ENCODE data around the gene DDAH2. TPM values are rescaled to one million over a fixed set of nuclear protein-coding genes. Genes with fewer than 3 reads are reported as not detected.

DDAH2 gene
- 75.1 and 90.7 TPM in 2 replicates for total RNA-seq (2014; rRNA removed; shearing (Covaris generic))

GRCh38 chr6:31728767-31729514, at the start of gene DDAH2:
DDAH2 (minus strand) TSS chr6:31729299; CDS start chr6:31729161, 138 bp downstream.
- DNase-seq (ENCODE audit: low read depth) = no peak

GRCh38 chr6:31778193-31778592, 49.1 kb upstream of the DDAH2 start:
- DNase-seq (ENCODE audit: low read depth) = no peak

- DNase-seq (ENCODE audit: low read depth) = no peak
Observed at GRCh38 chr6:31777667-31778050, 48.6 kb upstream of the DDAH2 start.

- peak; percentile 95 for DNase-seq (ENCODE audit: low read depth)
Observed at GRCh38 chr6:31776989-31777666, 48.0 kb upstream of the DDAH2 start, which contains the start of gene VWA7. VWA7 (minus strand) TSS chr6:31777328; CDS start chr6:31776779, 549 bp downstream.

GRCh38 chr6:31776485-31776988, 47.4 kb upstream of the DDAH2 start:
- DNase-seq (ENCODE audit: low read depth) = no peak

- no peak for DNase-seq (ENCODE audit: low read depth)
Observed at GRCh38 chr6:31775633-31776484, 46.8 kb upstream of the DDAH2 start.

- DNase-seq (ENCODE audit: low read depth) = no peak
Observed at GRCh38 chr6:31775184-31775583, 46.1 kb upstream of the DDAH2 start.

- peak; percentile 67 for DNase-seq (ENCODE audit: low read depth)
Observed at GRCh38 chr6:31771992-31772358, 42.9 kb upstream of the DDAH2 start.

GRCh38 chr6:31770860-31771259, 41.8 kb upstream of the DDAH2 start:
- DNase-seq (ENCODE audit: low read depth) = no peak

- peak; percentile 70 for DNase-seq (ENCODE audit: low read depth)
Observed at GRCh38 chr6:31769684-31770371, 40.7 kb upstream of the DDAH2 start.

GRCh38 chr6:31768363-31769257, 39.5 kb upstream of the DDAH2 start:
- no peak for DNase-seq (ENCODE audit: low read depth)

GRCh38 chr6:31767096-31767645, 38.1 kb upstream of the DDAH2 start:
- no peak for DNase-seq (ENCODE audit: low read depth)

GRCh38 chr6:31765910-31766794, 37.1 kb upstream of the DDAH2 start:
- no peak for DNase-seq (ENCODE audit: low read depth)

GRCh38 chr6:31765559-31765909, 36.4 kb upstream of the DDAH2 start:
- no peak for DNase-seq (ENCODE audit: low read depth)

GRCh38 chr6:31764198-31764597, 35.1 kb upstream of the DDAH2 start:
- no peak for DNase-seq (ENCODE audit: low read depth)

- peak; percentile 71 for DNase-seq (ENCODE audit: low read depth)
Observed at GRCh38 chr6:31763619-31763940, 34.5 kb upstream of the DDAH2 start.

- no peak for DNase-seq (ENCODE audit: low read depth)
Observed at GRCh38 chr6:31762878-31763618, 33.9 kb upstream of the DDAH2 start.

- DNase-seq (ENCODE audit: low read depth) = no peak
Observed at GRCh38 chr6:31762356-31762755, 33.3 kb upstream of the DDAH2 start, which contains the start of gene SAPCD1. SAPCD1 (plus strand) TSS chr6:31762656; CDS start chr6:31763055, 399 bp downstream.

All from M059J (cell line).